Stimulated activated CD8-positive, alpha-beta memory T cell treated with anti-CD3 and anti-CD28 coated beads, Interleukin-7, amount 100 ng/mL, for 24 hours (primary cell): ENCODE results near the gene FAM89A.
A peak's percentile ranks its signal among the peaks of the same experiment; 100 is the strongest.

Source experiments
- DNase-seq: peaks from one replicate; pipeline ENCODE4 v3.0.0-alpha.2; 2020; ENCODE audit warnings: low read depth

Gene FAM89A

DNA sequence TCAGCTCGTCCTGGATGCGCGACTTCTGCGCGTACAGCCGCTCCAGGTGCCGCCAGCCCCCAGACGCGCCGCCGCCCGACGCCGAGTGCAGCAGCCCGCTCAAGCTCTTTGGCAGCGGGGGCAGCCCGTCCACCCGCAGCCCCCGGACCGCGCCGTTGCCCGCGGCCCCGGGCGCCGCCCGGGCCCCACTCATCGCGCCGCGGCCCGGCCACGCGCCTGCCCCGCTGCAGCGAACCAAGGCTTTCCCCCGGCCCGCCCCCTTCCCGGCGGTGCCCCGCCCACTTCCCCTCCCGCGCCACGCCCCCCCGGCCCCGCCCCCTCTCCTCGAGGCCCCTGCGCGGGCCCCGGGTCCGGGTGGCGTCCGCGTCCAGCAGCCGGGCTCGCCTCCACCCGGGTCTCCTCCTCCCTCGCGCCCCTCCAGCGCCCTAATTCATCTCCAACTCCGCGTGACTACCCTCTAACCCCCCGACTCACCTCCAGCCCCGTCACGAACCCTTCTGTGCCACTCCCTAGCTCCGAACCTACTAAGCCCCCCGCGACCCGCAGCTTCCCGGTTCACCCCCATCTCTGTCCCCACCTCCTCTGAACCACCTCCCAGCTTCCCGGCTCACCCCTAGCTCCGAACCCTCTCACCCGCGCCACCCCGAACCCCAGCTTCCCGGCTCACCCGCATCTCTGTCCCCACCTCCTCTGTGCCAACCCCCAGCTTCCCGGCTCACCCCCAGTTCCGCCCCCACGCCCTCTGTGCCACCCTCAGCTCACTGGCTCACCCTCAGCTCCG, at the start of gene FAM89A:
TSS of gene FAM89A (minus strand) at position 236 of the 781 bp plus-strand sequence. CDS start at position 193, 43 bp downstream.
- DNase-seq, result peak; percentile 48

DNA sequence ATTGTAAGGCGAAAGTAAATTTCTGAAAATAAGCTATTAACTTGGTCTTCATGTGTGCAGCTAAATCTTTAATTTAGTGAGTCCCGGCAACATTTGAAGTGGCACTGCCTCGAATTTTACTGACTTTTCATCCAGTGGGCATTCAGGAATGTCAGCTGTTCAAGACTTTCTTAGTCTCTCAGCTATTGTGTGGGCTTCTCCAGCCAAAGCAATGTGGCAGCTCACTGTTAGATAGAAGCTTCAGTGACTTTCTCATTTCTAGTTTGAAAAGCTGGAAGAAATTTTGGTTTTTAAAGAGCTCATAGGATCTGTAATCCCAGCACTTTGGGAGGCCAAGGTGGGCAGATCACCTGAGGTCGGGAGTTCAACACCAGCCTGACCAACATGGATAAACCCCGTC, 44.3 kb upstream of the FAM89A start:
- DNase-seq, result no peak

DNA sequence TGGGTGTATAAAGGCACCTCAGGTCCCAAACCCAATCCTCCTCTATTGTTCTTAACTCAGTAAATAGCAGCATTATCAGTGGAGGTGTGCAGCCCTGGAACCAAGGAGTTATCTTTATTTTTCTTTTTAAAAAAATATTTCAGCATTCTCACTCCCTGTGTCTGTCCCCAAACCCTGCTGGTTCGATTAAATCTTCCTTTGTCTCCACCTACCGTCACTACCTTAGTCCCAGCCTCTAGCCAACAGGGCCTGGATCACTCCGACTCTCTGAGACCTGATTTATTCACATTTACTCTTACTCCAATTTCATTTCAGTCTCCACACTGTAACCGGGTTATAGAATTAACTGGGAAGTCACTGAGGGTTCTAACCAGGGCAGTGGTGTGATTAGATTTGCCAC, 39.1 kb upstream of the FAM89A start:
- no peak for DNase-seq

DNA sequence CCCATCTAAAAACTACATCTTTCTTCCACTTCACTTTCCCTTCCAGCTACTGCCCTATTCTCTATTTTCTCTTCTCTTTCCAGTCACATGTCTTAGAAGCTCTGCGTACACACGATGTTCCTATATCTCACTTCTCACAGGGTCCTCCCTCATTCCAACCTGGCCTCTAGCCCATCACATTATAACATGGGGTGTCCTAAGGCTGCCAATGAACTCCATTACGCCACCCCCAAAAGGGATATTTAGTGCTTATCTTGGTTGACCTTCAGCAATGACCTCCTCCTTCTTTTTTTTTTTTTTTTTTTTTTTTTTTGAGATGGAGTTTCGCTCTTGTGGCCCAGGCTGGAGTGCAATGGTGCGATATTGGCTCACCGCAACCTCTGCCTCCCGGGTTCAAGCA, 38.2 kb upstream of the FAM89A start:
- DNase-seq, result no peak

DNA sequence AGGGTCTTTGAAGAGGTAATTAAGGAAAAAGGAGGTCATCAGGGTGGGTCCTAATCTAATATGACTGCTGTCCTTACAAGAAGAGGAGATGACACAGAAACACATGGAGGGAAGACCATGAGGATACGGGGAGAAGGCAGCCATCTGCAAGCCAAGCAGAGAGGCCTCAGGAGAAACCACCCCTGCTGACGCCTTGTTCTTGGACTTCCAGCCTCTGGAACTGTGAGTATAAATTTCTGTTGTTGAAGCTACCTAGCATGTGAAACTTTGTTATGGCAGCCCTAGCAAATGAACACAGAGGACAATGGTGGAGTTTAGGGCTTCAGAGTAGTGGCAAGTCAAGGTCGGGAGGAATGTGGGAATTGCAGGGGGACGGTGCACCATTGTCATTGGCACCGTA, 36.7 kb upstream of the FAM89A start:
- no peak for DNase-seq

DNA sequence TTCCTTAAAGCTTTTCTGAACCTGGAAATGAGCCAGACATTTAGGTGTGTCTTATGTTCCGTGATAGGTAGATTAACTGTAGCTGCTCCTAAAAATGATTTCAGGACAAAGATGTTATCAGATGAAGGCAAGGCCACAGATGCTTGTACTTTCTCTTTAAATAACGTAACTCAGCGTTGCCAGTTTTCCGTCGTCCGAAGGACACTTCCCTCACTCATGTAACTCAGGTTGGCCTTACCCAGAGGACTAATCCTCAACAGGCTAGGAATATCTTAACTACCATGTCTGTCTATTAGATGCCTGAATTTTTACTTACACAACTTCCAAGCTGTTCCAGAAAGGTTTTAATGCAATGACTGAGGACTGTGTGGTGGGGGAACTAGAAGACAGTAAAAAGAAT, 35.4 kb upstream of the FAM89A start:
- no peak for DNase-seq

DNA sequence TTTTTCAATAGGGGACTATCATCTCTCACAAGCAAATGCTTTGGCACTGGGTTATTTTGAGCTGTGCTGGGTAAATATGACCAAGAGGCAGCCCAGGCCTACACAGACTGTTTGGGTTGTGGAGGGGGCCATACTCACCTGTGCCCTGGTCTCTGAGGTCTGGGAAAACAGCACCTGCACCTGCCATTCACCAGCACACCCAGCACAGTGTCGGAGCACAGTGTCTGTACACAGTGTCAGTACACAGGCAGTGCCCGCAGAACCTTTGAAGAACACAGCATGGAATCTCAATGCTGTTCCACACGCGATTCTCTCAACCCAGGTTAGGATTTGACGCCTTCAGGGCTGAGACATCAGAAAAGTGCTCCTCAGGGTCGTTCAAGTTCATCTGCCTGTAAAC, 35.0 kb upstream of the FAM89A start:
- no peak for DNase-seq

DNA sequence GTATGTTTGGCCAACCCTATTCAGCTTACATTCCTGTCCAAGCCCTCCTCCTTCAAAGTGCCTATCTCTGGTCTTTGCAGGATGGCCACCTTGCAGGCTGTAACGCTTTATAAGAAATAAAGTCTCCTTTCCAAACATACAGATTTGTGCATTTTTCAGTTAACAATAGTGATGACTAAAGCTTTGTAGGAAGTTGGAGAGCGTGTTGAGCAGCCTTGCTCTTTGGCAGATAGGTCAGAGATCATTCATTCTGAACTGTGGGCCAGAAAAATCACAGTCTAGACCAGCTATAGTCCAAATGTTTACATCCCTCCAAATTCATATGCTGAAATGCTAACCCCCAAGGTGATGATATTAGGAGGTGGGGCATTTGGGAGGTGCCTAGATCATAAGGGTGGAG, 34.0 kb upstream of the FAM89A start:
- DNase-seq, result no peak

DNA sequence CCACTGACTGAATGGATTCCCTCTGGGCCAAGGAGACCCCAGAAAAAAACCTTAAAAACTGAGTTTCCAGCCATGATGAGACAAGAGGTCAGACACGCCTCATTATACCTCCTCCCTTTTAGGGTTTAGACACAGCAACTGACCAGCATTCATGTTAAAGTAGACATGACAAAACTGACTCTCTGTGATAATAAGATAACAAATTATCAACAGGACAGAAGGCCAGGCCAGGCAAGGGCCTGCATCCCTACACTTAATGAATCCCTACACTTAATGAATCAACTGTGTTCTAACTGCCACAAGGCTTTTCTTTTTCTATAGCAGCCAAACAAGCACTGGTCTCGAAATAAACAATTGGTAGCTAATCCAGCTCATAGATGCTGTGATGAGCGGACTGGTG, 33.3 kb upstream of the FAM89A start:
- DNase-seq, result no peak

DNA sequence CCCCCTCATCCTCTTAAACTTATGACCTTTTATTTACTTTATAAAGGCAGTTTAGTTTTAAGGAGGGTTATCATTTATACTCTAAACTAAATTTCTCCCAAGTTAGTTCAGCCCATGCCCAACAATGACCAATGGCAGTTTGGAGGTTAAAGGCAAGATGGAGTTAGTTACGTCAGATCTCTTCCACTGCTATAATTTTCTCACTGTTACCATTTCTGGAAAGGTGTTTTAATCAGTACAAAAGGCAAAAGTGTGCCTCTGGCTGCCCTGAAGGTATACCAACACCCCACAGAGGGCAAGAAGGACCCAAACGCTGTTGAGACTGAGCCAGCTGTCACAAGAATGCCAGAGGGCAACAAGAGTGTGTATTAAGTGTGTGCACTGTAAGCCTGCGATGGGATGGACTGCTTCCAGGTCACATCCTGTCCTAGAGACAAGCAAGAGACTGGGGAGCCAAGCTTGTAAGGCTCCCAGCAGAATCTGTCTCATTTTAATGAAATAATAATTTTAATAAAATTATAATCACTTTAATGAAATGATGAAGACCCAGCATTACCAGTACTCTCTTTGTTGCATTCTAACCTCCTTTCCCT, 32.5 kb upstream of the FAM89A start:
- no peak for DNase-seq

DNA sequence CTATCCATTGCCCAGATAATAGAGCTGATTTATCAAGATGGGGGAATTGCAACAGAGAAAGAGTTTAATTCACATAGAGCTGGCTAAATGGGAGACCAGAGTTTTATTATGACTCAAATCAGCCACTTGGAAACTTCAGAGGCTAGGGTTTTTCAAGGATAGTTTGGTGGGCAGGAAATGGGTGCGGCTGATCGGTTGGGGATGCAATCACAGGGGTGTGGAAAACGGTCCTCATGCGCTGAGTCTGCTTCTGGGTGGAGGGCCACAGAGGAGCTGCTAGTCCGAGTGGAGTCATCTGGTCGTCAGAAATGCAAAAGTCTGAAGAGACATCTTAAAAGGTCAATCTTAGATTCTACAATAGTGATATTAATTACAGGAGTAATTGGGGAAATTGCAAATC, 32.0 kb upstream of the FAM89A start:
- DNase-seq, result no peak

DNA sequence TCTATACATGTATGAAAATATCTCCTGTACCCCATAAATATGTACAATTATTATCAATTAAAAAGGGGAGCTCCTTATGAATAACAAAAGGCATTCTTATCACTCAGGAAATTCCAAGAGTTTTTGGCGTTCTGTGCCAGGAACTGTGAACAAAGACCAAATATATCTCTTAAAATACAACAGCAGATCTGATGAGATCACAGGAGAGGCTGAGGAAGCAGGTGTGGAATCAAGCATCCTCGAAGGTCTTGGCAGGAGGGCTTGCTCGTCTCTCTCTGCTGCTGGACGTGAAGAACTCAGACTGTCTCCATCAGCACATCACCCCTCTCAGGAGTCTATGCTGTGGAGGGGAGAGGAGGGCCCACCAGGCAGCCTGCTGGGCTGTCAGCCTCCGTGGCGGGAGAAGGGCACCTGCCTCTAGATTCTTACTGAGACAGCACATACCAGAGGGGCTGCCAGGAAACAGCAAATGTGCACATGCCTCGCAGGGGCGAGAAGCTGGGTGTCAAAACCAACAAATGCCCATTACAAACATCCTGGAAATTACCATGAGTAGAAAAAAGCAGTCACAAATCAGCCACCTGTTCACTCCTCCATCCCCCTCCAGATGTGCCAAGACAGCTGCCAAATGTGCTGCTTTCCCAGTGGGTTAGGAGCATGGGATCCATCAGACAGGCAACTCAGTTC, 30.8 kb upstream of the FAM89A start:
- DNase-seq, result no peak

DNA sequence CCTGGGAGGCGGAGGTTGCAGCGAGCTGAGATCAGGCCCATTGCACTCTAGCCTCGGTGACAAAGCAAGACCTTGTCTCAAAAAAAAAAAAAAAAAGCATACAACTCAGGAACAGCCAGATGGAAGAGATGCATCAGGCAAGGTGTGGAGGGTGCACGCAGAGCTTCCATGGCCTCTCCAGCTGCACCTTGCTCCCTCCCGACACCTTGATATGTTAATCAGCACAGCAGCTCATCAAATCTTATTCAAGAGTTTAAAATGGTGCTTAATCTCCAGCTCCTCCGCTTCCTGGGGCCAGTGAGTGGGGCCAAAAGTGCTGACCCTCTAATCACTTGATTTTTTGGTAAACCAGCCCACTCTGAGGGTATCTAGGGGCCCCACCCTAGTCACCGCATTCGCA, 29.3 kb upstream of the FAM89A start:
- DNase-seq, result no peak

DNA sequence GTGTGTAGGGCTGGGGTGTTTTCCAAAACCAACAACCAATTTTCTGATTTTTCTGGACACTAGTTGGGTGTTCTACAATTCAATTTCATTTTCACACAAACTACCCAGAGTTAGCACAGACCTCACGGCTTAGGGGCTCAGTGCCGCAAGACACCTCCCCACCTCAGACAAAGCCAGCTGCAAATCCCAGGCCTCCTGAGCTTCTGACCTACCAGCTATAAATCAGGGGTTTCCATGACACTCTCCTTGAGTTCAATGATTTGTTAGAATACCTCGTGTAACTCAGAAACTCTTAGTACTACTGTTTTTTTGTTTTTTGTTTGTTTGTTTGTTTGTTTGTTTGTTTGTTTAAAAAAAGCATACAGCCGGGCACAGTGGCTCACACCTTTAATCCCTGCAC, 28.7 kb upstream of the FAM89A start:
- no peak for DNase-seq

DNA sequence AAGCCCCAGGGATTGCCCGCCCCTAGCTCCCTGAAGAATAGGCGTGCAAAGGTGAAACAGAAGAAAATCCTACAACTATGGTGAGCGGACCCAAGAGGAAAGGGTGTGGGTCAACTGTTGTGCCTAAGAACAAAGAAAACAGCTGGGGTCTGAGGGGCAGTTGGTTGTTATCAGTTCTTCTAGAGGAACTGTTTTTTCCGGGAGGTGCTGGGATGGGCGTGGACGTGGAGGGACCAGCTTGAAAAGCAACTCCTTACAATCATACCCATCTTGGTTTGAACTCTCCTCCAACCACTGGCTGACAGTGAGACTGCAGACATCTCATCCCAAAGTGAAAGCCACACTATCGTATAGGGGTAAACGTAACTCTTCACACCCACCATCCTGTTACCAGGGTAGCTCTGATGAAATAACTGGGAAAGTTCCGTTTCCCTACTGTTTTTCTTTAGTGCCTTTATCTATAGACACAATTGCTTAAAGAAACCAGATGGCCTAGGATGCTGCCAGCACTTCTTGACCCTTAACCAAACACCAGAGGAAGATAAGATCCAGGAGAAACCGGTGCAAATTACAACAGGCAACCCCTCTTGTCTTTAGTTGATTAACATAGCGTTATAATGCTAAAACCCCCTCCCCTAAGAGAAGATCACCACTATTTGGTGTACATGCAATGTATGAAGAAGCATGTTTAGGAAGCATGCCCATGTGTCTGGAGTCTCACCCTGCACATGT, 25.6 kb upstream of the FAM89A start:
- no peak for DNase-seq

DNA sequence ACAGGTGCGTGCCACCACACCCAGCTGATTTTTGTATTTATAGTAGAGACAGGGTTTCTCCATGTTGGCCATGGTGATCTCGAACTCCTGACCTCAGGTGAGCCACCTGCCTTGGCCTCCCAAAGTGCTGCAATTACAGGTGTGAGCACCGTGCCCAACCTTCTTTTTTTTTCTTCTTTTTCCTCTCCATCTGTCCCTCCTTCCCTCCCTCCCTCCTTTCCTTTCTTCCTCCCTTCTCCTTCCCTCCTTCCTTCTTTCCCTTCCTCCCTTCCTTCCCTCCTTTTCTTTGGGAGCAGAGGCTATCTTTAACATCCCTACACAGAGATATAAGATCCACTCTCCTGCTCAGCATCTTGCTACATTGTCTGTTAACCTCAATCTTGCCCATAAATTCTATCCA, 24.4 kb upstream of the FAM89A start:
- DNase-seq, result no peak

DNA sequence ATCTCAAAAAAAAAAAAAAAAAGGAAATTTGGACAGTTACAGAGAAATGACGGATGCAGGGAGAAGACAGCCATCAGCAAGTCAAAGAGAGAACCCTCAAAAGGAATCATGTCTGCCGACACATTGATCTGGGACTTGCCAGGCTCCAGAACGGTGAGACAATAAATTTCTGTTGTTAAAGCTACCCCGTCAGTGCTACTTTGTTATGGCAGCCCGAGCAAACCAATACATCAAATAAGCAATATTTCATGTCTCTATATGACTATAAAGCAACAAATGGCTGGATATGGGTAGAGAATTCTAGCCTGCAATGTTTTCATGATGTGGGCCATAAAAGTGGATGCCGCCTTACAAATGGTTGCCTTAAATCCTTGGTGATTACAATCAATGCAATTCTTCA, 23.3 kb upstream of the FAM89A start:
- DNase-seq, result no peak

DNA sequence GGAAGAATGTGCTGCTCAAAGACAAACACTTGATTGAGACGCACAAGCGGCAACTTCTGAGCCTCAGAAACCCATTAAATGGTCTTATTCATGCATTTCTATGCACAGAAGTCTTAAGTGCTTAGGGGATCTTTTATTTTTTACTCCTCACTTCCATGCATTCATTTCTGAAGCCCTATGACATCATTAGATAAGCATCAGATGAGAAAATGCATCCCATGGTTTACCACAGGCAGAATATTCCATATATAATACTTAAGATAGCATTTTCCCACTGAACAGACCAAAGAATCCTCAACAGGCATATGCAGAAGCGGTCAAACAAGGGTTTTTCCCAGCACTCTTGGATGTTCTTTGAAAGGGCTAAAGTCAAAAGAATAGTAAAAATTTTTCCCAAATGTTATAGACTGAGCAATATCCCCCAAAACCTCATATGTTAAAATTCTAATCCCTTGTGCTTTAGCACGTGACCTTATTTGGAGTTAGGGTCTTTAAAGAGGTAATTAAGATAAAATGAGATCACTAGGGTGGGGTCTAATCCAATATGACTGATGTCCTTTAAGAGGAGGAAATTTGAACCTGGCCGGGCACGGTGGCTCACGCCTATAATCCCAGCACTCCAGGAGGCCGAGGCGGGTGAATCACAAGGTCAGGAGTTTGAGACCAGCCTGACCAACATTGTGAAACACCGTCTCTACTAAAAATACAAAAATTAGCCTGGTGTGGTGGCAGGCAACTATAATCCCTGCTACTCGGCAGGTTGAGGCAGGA, 22.6 kb upstream of the FAM89A start:
- no peak for DNase-seq

DNA sequence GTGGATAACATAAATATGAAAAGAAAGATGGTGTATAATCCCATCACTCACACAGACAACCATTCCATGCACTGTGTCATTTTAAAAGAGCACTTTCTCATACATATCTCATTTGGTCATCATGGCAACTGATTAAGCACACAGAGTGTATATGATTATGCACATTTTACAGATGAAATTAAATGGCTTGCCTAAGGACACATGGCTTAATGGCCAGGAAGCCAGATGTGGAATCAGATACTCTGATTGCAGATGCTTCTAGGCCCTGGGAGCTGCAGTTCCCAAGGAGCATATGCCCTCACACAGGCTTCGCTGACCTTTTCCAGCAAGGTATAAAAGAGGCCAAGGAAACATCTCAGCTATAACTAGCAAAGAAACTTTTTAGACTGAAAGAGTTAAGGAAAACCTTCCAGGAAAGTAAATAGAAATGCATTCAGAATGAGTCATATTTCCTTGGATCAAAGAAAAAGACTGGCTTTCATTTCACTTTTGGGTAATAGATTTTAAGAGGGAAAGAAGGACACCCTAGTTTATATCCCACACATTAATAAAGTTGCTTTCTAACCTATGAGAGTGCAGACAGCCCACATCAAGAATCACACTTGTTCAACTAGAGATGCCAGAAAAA, 19.6 kb upstream of the FAM89A start:
- DNase-seq, result no peak

DNA sequence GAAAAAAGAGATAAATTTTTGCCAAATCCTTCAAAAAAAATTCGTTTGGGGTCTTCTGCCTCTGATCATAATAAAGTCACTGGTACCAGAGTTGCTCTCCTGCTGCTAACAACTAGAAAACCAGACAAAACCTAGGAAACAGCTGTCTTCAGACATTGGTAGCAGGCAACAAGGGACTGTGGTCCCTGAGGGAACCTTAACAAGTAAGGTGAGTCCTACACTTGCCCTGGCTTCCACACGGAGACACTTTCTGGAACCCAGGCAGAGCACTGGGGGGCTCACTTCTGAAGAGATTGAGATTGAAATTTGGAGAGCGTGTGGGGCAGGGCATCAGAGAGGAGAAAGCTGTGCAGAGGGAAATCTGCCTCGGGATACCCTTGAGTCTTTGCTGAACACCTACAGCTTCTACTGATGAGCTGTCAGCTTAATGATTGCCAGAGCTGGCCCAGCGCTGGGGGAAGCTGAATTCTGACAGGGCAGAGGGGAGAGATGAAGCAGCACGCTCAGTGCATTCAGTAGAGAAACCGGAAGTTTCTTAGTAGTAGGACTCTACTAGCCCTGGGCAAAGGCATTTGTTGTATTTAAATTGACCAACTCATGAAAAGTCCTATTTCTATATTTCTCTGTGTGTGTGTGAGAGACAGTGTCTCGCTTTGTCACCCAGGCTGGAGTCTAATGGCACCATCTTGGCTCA, 18.5 kb upstream of the FAM89A start:
- no peak for DNase-seq

DNA sequence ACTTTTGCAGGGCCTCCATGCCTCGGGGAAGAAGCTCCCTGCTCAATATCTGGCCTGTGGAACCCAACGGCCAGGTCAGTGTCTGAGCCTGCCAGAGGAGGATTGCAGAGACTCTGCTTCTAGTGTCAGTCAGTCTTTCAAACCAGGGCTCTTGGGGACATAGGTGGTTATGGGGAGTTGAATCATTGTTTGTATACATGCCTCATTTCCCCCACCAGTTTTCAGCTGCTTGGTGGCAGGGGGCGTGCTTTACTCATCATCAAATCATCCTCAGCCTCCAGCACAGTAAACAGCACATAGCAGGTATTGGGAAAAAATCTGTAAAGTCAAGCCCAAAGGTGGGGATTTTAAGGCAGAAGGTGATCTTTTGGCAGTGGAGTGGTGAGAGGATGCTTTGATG, 17.4 kb upstream of the FAM89A start:
- DNase-seq, result no peak
